Ovary (tissue), 9 donors: ENCODE measurements around the gene ADAMTSL3. TPM values are rescaled to one million over a fixed set of nuclear protein-coding genes. Genes with fewer than 3 reads are reported as not detected.

Experiments
- DNase-seq, 5 donors: peaks; one replicate each; pipeline ENCODE4 v3.0.0-alpha.2; 2019 to 2020
- H3K27ac ChIP-seq, 2 donors: fragments of 200-600 bp; one replicate each; pipeline versions ENCODE4 v1.5.1 to v1.8.0; 2019 to 2022
- H3K27me3 ChIP-seq: fragments of 200-600 bp; one replicate; pipeline ENCODE4 v1.8.0; 2022
- H3K36me3 ChIP-seq: fragments of 200-600 bp; sonication (generic); one replicate; pipeline ENCODE4 v1.5.1; 2019
- H3K4me1 ChIP-seq: one replicate; pipeline ENCODE4 v1.8.1; 2013; ENCODE audit warnings: mild to moderate bottlenecking, moderate library complexity; ENCODE audit not compliant: insufficient read depth
- H3K4me3 ChIP-seq: fragments of 200-600 bp; sonication (generic); one replicate; pipeline ENCODE4 v1.5.1; 2017
- H3K9me3 ChIP-seq, 2 donors: fragments of 200-600 bp in 1 of 2; sonication (generic) in 1 of 2; one replicate each; pipeline versions ENCODE4 v1.5.1 to v1.8.1; 2013 to 2019; ENCODE audit warnings: mild to moderate bottlenecking in 1 of 2, moderate library complexity in 1 of 2
- EP300 ChIP-seq: sonication (generic); formaldehyde crosslinking; IDR thresholded peaks from one replicate; pipeline ENCODE4 v1.6.1; 2017; ENCODE audit warnings: antibody characterized with exemption
- POLR2A ChIP-seq: fragments of 450-650 bp; IDR thresholded peaks from one replicate; pipeline ENCODE4 v1.6.1; 2017; ENCODE audit warnings: antibody characterized with exemption, mild to moderate bottlenecking, moderate library complexity
- WGBS, 3 donors: extraction: QIAGEN DNeasy Blood & Tissue Kit in 1 of 3; methylation state at CpG; one replicate each; pipeline versions ENCODE4 v1.1.5 to v1.1.7; 2013 to 2017; 5-methylcytosine and 5-hydroxymethylcytosine counted together
- intact Hi-C, 4 donors: fragments of 100-400 bp; cut with DNase I; formaldehyde crosslinking; loops; one replicate each; pipeline versions ENCODE4 v1.11.0 to v1.15.1; 2022 to 2023
- polyA plus RNA-seq, 2 donors: library from polyadenylated mRNA; stranded (reverse); fragments of 200-250 nt in 1 of 2; fragments of 350-450 nt in 1 of 2; fragmentation: Illumina TruSeq in 1 of 2; extraction: RNeasy Lipid Tissue Mini Kit (QIAGEN cat#74804) in 1 of 2; gene quantifications; one replicate each; pipeline ENCODE4 v1.2.3, GENCODE V29; 2013 to 2014
- total RNA-seq, 7 donors: library from RNA; depleted of rRNA in 2 of 7; stranded (reverse); fragments of >200 nt in 2 of 7; fragmentation: NEBNext Ultra II Directional in 3 of 7; extraction: Animal tissue kit (Norgen Biotek cat#: 25700) in 3 of 7; gene quantifications; one replicate each; pipeline versions ENCODE4 v1.1.0 to v1.2.4, GENCODE V29; 2016 to 2023
- TF ChIP-seq, protein P1 (sequence below), 3 donors: fragments of 450-650 bp in 2 of 3; fragments of 200-600 bp in 1 of 3; IDR thresholded peaks; one replicate each; pipeline versions ENCODE4 v1.5.1 to v1.8.0; 2016 to 2022; ENCODE audit warnings: antibody characterized with exemption in 3 of 3, mild to moderate bottlenecking in 1 of 3
- donor health status: DM: no; HTN: no; CAD: no; lungs with moderate emphysema.
- donor health status: DM: no; HTN: no; CAD: no.
- donor health status: Bipolar disorder and iron deficiency.
- donor health status: DM: yes; HTN: yes; CAD: no.
- donor health status: DM: no; HTN: no; CAD: no.
- donor health status: DM: yes; HTN: yes; CAD: no.

Gene ADAMTSL3
- total and polyA plus RNA-seq, 9 donors: 0.96 to 9.0 (median 3.7) TPM

DNA sequence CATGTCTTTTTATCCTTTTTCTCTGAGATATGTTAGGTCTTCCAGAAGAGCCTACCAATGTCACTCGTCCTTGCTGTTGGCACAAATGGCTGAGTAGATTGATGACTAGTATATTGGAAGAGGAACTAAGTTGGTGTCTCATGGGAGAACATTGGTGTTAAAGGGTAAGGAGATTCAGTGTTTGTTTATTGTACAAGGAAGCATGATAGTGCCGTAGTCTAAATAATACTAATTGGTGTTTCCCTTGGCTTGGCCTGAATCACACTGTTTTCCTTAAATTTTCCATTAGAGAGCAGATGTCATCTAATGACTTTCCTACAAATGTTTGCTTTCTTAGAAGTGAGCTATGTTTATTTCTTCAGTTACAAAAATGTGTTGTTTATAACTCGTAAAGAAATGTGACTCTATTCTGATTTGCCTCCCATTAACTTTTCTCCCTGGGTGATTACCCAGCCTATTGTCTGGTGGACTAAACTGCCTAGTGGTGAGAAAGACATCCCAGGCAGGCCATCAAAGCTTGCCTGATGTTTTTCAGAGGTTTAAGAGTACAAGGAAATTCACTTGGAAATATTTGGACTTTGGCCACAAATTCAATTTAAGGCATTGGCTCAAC lies 28.7 kb downstream of the ADAMTSL3 start:
- H3K27ac ChIP-seq: no peak overlapping the region
- no peaks in the 10 kb centered on the region for H3K9me3 ChIP-seq
- no peaks in the 10 kb centered on the region for H3K4me1 ChIP-seq
- H3K4me3 ChIP-seq: no peak overlapping the region
- 6 to 23% (median 13%) methylated on average over 3 of the region's 3 CpGs for WGBS, 3 donors
- no peaks in the 10 kb centered on the region for H3K36me3 ChIP-seq
- TF ChIP-seq EP300 (no peak), POLR2A (no peak)
- no peaks in the 10 kb centered on the region for H3K27me3 ChIP-seq
- no peak for DNase-seq
- intact Hi-C loops: no loop called here

- no peak overlapping the region for H3K27ac ChIP-seq
- H3K4me3 ChIP-seq: peak overlapping the region; percentile 9
- no peaks in the 10 kb centered on the region for H3K27me3 ChIP-seq
Observed at GRCh38 chr15:83685916-83686332, 32.0 kb downstream of the ADAMTSL3 start.

DNA sequence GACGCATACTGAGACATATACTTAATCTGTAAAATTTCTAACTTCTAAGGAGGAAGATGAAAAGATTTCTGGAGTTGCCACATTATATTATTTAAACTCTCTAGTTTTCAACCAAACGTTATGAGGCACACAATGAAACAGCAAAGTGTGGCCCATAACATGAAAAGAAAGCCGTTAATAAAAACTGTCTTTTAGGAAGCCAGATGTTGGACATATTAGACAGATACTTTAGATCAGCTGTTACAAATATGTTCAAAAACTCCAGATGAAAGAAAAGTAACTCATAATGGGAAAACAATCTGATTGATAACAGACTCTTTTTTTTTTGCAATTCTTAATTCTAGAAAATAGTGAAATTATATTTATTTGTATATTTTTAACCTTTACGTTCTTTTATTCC lies 34.3 kb downstream of the ADAMTSL3 start:
- intact Hi-C loops: no loop called here
- 85 to 86% (median 86%) methylated on average over 4 of the region's 4 CpGs for WGBS, 3 donors
- Histone ChIP-seq H3K27me3 (no peaks in the 10 kb centered on the region), H3K27ac (no peak overlapping the region), H3K4me1 (peaks cover 4% of the 10 kb centered on the region), H3K9me3 (no peaks in the 10 kb centered on the region), H3K36me3 (no peaks in the 10 kb centered on the region), H3K4me3 (no peak overlapping the region)
- DNase-seq: no peak
- TF ChIP-seq POLR2A (no peak), EP300 (no peak)
- TF ChIP-seq, protein P1, sequence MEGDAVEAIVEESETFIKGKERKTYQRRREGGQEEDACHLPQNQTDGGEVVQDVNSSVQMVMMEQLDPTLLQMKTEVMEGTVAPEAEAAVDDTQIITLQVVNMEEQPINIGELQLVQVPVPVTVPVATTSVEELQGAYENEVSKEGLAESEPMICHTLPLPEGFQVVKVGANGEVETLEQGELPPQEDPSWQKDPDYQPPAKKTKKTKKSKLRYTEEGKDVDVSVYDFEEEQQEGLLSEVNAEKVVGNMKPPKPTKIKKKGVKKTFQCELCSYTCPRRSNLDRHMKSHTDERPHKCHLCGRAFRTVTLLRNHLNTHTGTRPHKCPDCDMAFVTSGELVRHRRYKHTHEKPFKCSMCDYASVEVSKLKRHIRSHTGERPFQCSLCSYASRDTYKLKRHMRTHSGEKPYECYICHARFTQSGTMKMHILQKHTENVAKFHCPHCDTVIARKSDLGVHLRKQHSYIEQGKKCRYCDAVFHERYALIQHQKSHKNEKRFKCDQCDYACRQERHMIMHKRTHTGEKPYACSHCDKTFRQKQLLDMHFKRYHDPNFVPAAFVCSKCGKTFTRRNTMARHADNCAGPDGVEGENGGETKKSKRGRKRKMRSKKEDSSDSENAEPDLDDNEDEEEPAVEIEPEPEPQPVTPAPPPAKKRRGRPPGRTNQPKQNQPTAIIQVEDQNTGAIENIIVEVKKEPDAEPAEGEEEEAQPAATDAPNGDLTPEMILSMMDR (IDR thresholded peaks at IDR 0.05): no peak

More at GRCh38 chr15:83685916-83686332, 32.0 kb downstream of the ADAMTSL3 start:
- no peak for DNase-seq
- 49 to 58% (median 56%) methylated on average over 9 of the region's 9 CpGs for WGBS, 3 donors
- no peaks in the 10 kb centered on the region for H3K4me1 ChIP-seq
- TF ChIP-seq POLR2A: no peak
- TF ChIP-seq, protein P1 (IDR thresholded peaks at IDR 0.05): no peak
- TF ChIP-seq EP300: no peak
- intact Hi-C loops: no loop called here
- H3K9me3 ChIP-seq: no peaks in the 10 kb centered on the region
- no peaks in the 10 kb centered on the region for H3K36me3 ChIP-seq

DNA sequence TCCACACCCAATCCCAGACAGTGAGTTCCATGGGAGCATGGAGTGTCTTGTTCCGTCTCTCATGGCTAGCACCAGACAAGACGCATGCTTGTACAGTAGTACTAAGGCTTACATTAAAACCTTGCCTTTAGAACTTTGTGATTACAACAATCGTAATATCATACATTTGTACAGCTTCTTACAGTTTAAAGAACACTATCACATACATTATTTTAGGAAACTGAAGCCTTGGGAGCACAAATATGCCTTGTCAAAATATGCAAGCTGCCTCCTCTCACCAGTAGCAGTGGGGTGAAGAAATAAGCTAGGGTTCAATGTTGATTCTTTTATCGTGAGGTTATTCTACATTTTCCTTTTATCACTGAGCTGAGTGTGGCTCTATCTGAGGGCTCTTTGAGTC lies 36.8 kb downstream of the ADAMTSL3 start:
- no peaks in the 10 kb centered on the region for H3K27me3 ChIP-seq
- WGBS, 3 donors: 63 to 73% (median 69%) methylated on average over 4 of the region's 4 CpGs
- no peaks in the 10 kb centered on the region for H3K9me3 ChIP-seq
- intact Hi-C loops: no loop called here
- H3K27ac ChIP-seq: no peak overlapping the region
- TF ChIP-seq POLR2A: no peak
- H3K4me3 ChIP-seq: no peak overlapping the region
- H3K36me3 ChIP-seq: no peaks in the 10 kb centered on the region
- H3K4me1 ChIP-seq: peaks cover 6% of the 10 kb centered on the region
- no peak for DNase-seq

DNA sequence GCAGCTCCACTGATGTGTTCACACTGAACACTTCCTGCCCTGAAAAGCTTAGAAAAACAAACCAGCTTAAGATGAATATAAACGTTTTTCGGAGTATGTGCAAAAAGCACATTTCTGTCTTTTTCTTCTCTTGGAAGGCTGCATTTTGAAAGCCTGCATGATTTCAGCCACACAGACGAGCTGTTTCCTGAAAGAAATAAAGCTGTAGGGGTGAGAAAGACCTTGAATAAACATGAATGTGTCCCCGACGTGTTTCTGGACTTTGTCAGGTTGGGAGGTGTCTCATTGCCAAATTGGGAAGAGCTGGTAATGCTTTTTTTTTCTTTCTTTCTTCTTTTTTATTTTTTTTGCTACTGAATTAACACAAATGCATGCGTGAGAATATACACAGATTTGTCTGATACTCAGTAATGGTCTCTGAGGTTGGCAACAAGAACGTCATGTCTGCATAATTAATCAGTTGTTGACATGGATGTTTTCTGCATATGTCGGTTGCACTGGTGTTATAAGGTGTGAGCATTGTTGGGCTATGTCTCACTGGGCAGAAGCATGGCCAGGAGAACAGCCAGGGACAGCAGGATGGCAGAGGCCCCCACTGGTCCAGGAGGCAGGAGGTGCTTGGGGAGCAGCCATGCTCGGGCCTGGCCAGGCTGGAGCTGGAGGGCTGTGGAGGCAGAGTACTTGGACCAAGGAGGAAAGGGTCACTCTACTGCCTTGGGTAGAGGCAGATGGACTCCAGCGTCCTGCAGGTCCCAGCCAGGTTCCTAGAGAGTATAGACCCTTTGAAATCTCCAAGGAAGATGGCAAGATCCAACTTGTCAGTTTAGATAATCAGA lies 39.0 kb downstream of the ADAMTSL3 start:
- no peak overlapping the region for H3K27ac ChIP-seq
- no peaks in the 10 kb centered on the region for H3K27me3 ChIP-seq
- no peak for TF ChIP-seq POLR2A
- TF ChIP-seq EP300: no peak
- TF ChIP-seq, protein P1 (IDR thresholded peaks at IDR 0.05): no peak
- H3K4me1 ChIP-seq: peaks cover 6% of the 10 kb centered on the region
- H3K9me3 ChIP-seq: no peaks in the 10 kb centered on the region
- whole genome bisulfite sequencing, 3 donors: 32 to 40% (median 35%) methylated on average over 10 of the region's 10 CpGs
- intact Hi-C loops: no loop called here
- no peak overlapping the region for H3K4me3 ChIP-seq
- DNase-seq: no peak
- H3K36me3 ChIP-seq: no peaks in the 10 kb centered on the region
